Chondrocyte (in vitro differentiated cells): ENCODE data around the gene KLC1. TPM values are rescaled to one million over a fixed set of nuclear protein-coding genes. Genes with fewer than 3 reads are reported as not detected.
A peak's percentile ranks its signal among the peaks of the same experiment; 100 is the strongest.

Source experiments
- DNase-seq: peaks from one replicate; pipeline ENCODE4 v3.0.0; 2021; ENCODE audit warnings: mixed read lengths, low spot score
- H3K27ac Mint-ChIP-seq: one replicate; pipeline ENCODE4 v1.8.0; 2021; ENCODE audit warnings: mild to moderate bottlenecking, moderate library complexity, mixed read lengths; ENCODE audit not compliant: unreplicated experiment
- H3K27me3 Mint-ChIP-seq: 2 replicates; pipeline ENCODE4 v1.8.0; 2021; ENCODE audit warnings: low read depth, mixed read lengths
- H3K36me3 Mint-ChIP-seq: 2 replicates; pipeline ENCODE4 v1.8.0; 2021; ENCODE audit warnings: low read depth, mixed read lengths
- H3K4me1 Mint-ChIP-seq: 2 replicates; pipeline ENCODE4 v1.8.0; 2021; ENCODE audit warnings: low read depth, mild to moderate bottlenecking, mixed read lengths
- H3K4me3 Mint-ChIP-seq: one replicate; pipeline ENCODE4 v1.8.0; 2021; ENCODE audit warnings: mild to moderate bottlenecking, moderate library complexity, mixed read lengths; ENCODE audit not compliant: unreplicated experiment
- H3K9me3 Mint-ChIP-seq: 2 replicates; pipeline ENCODE4 v1.8.0; 2021; ENCODE audit warnings: low read depth, mixed read lengths
- total RNA-seq: library from RNA; stranded (reverse); gene quantifications from 3 replicates; pipeline ENCODE4 v1.2.1, GENCODE V29; 2021
- TF ChIP-seq, protein P1 (sequence below): fragments of 200-600 bp; sonication (generic); IDR thresholded peaks from 2 replicates; pipeline ENCODE4 v1.5.0; 2021; ENCODE audit warnings: antibody characterized with exemption, mild to moderate bottlenecking, moderate library complexity

The KLC1 gene
- total RNA-seq, 1 donor from 2014 or later, result 190 TPM

- H3K36me3 Mint-ChIP-seq, result peaks cover 14% of the 10 kb centered on the region
- no peak for DNase-seq
Observed at GRCh38 chr14:103707329-103708263, 78.6 kb downstream of the KLC1 start.

DNA sequence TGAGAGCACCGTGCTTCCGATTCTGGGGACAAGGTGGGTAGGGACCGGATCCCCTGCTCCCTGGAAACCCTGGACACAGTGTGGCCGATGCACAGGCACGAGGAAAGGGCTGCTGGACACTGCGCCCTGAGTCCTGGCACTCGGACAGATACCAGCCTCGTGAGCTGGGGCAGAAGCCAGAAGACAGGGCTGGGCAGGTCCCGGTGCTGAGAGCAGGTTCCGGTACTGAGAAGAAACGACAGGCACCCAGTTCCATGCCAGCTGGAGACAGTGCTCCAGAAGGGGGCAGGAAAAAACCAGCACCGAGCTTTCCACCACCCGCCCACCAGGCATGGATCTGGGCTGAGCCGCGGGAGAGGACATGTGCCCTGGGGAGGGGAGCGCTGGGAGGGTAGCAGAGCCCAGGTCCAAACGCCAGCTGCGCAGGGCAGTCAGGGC lies 79.8 kb downstream of the KLC1 start:
- TF ChIP-seq, protein P1, sequence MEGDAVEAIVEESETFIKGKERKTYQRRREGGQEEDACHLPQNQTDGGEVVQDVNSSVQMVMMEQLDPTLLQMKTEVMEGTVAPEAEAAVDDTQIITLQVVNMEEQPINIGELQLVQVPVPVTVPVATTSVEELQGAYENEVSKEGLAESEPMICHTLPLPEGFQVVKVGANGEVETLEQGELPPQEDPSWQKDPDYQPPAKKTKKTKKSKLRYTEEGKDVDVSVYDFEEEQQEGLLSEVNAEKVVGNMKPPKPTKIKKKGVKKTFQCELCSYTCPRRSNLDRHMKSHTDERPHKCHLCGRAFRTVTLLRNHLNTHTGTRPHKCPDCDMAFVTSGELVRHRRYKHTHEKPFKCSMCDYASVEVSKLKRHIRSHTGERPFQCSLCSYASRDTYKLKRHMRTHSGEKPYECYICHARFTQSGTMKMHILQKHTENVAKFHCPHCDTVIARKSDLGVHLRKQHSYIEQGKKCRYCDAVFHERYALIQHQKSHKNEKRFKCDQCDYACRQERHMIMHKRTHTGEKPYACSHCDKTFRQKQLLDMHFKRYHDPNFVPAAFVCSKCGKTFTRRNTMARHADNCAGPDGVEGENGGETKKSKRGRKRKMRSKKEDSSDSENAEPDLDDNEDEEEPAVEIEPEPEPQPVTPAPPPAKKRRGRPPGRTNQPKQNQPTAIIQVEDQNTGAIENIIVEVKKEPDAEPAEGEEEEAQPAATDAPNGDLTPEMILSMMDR, result no peak
- Mint-ChIP-seq H3K36me3 (peaks cover 7% of the 10 kb centered on the region), H3K9me3 (no peaks in the 10 kb centered on the region), H3K4me1 (peaks cover 9% of the 10 kb centered on the region), H3K27ac (no peak overlapping the region), H3K27me3 (no peaks in the 10 kb centered on the region), H3K4me3 (no peak overlapping the region)
- no peak for DNase-seq

More at GRCh38 chr14:103707329-103708263, 78.6 kb downstream of the KLC1 start:
- H3K4me3 Mint-ChIP-seq, result no peak overlapping the region
- H3K27ac Mint-ChIP-seq, result no peak overlapping the region
- TF ChIP-seq, protein P1, result no peak
- no peaks in the 10 kb centered on the region for H3K9me3 Mint-ChIP-seq
- H3K4me1 Mint-ChIP-seq, result peaks cover 2% of the 10 kb centered on the region
- H3K27me3 Mint-ChIP-seq, result no peaks in the 10 kb centered on the region

DNA sequence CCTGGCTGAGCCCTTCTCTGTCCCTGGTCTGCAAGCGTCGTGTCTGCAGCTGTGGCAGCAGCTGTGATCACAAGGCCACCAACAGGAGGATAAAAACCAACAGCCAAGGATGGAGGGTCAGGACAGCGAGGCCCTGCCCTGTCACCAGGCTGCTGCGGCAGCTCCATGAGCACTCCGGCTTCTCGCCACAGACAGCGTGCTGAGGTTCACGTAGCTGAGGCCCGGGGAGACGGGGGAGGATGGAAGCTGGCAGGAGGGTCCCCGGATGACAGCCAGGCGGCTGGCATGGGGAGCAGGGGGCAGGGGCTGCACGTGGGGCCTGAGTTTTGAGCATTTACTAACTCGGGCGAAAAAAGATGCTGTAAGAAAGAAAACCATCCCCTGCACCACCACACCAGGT lies 80.8 kb downstream of the KLC1 start:
- H3K4me1 Mint-ChIP-seq, result peaks cover 19% of the 10 kb centered on the region
- no peak for DNase-seq
- peaks cover 4% of the 10 kb centered on the region for H3K36me3 Mint-ChIP-seq
- H3K27me3 Mint-ChIP-seq, result no peaks in the 10 kb centered on the region
- TF ChIP-seq, protein P1, result no peak
- H3K9me3 Mint-ChIP-seq, result no peaks in the 10 kb centered on the region
- H3K4me3 Mint-ChIP-seq, result no peak overlapping the region
- H3K27ac Mint-ChIP-seq, result peak overlapping the region; percentile 12

DNA sequence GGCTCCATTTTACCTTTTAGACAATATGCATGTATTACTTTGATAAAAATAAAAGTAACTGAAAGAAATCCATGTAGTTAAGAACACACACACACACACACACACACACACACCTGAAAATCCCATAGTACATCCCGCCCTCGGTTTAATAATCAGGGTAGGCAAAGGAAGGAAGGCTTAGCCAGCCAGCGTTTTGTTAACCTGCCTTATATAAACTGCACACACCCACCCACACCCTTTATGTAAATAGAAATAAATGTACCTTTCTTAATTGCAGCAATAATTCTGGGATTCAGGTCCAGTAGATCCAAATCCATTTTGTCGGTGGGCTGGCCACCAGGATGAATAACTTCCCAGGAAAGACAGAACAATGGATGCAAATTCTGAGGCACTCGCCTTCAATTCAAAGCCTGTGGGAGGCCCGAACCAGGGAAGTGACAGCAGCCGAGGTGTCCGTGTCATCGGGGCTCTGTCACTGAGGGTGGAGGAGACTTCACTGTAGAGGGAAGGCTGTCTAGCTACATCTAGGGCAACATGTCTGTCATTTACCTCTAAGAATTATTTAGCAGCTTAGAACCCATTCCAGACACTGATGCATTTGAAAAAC lies 81.9 kb downstream of the KLC1 start:
- Mint-ChIP-seq H3K27me3 (no peaks in the 10 kb centered on the region), H3K9me3 (no peaks in the 10 kb centered on the region), H3K4me1 (peaks cover 19% of the 10 kb centered on the region), H3K36me3 (peaks cover 3% of the 10 kb centered on the region), H3K27ac (peak overlapping the region; percentile 32), H3K4me3 (no peak overlapping the region)
- no peak for DNase-seq
- TF ChIP-seq, protein P1, result no peak
